H9 (cell line): ENCODE measurements around the gene PCDHGA2. TPM values are rescaled to one million over a fixed set of nuclear protein-coding genes. Genes with fewer than 3 reads are reported as not detected.

Experiments
- DNase-seq: peaks from one replicate; pipeline ENCODE4 v3.0.0-alpha.2; 2017
- H2AFZ ChIP-seq: one replicate; pipeline ENCODE4 v1.6.1; 2013; ENCODE audit warnings: mild to moderate bottlenecking, low read length, control low read depth, moderate library complexity
- H2AK5ac ChIP-seq: 2 replicates; pipeline ENCODE4 v1.6.1; 2013; ENCODE audit warnings: low read length, control low read depth, mixed read lengths; ENCODE audit not compliant: insufficient read length
- H2BK120ac ChIP-seq: one replicate; pipeline ENCODE4 v1.6.1; 2013; ENCODE audit warnings: low read depth, mild to moderate bottlenecking, low read length, control low read depth, inconsistent platforms; ENCODE audit not compliant: poor library complexity, severe bottlenecking
- H2BK12ac ChIP-seq: 2 replicates; pipeline ENCODE4 v1.6.1; 2013; ENCODE audit warnings: low read length, control low read depth, mixed read lengths, low read depth; ENCODE audit not compliant: insufficient read length
- H2BK15ac ChIP-seq: 2 replicates; pipeline ENCODE4 v1.6.1; 2013; ENCODE audit warnings: low read depth, low read length, control low read depth
- H2BK20ac ChIP-seq: one replicate; pipeline ENCODE4 v1.6.1; 2013; ENCODE audit warnings: low read depth, mild to moderate bottlenecking, low read length, control low read depth, inconsistent platforms; ENCODE audit not compliant: poor library complexity, severe bottlenecking
- H2BK5ac ChIP-seq: 2 replicates; pipeline ENCODE4 v1.6.1; 2013; ENCODE audit warnings: low read length, control low read depth, mixed read lengths; ENCODE audit not compliant: insufficient read length
- H3K14ac ChIP-seq: 2 replicates; pipeline ENCODE4 v1.6.1; 2013; ENCODE audit warnings: low read length, control low read depth; ENCODE audit not compliant: insufficient read depth
- H3K18ac ChIP-seq: 2 replicates; pipeline ENCODE4 v1.6.1; 2013; ENCODE audit warnings: low read depth, mild to moderate bottlenecking, mixed read lengths, low read length, control low read depth; ENCODE audit not compliant: insufficient read length
- H3K23ac ChIP-seq: 2 replicates; pipeline ENCODE4 v1.6.1; 2013; ENCODE audit warnings: low read length, control low read depth, mixed read lengths, low read depth; ENCODE audit not compliant: insufficient read length
- H3K23me2 ChIP-seq: 2 replicates; pipeline ENCODE4 v1.6.1; 2013; ENCODE audit warnings: low read depth, mild to moderate bottlenecking, mixed read lengths, low read length, control low read depth; ENCODE audit not compliant: insufficient read length, poor library complexity, severe bottlenecking
- H3K27ac ChIP-seq: 2 replicates; pipeline ENCODE4 v1.5.1; 2013; ENCODE audit warnings: low read length, control low read depth, mixed read lengths, low read depth; ENCODE audit not compliant: insufficient read length
- H3K27me3 ChIP-seq: 2 replicates; pipeline ENCODE4 v1.6.1; 2013; ENCODE audit warnings: low read length, control low read depth, inconsistent platforms; ENCODE audit not compliant: insufficient read depth
- H3K4ac ChIP-seq: 2 replicates; pipeline ENCODE4 v1.6.1; 2013; ENCODE audit warnings: low read depth, mild to moderate bottlenecking, control low read depth, inconsistent platforms, low read length, moderate library complexity
- H3K4me1 ChIP-seq: 2 replicates; pipeline ENCODE4 v1.6.1; 2013; ENCODE audit warnings: low read length, control low read depth, inconsistent platforms; ENCODE audit not compliant: insufficient read depth
- H3K4me2 ChIP-seq: 2 replicates; pipeline ENCODE4 v1.6.1; 2013; ENCODE audit warnings: low read length, control low read depth, mixed read lengths; ENCODE audit not compliant: insufficient read length, insufficient read depth
- H3K56ac ChIP-seq: 2 replicates; pipeline ENCODE4 v1.6.1; 2013; ENCODE audit warnings: low read depth, mild to moderate bottlenecking, mixed read lengths, low read length, control low read depth; ENCODE audit not compliant: insufficient read length
- H3K79me1 ChIP-seq: 2 replicates; pipeline ENCODE4 v1.6.1; 2013; ENCODE audit warnings: low read depth, mild to moderate bottlenecking, moderate library complexity, low read length, control low read depth, inconsistent platforms; ENCODE audit not compliant: insufficient read depth, poor library complexity, severe bottlenecking
- H3K79me2 ChIP-seq: 2 replicates; pipeline ENCODE4 v1.6.1; 2013; ENCODE audit warnings: low read length, control low read depth, inconsistent platforms; ENCODE audit not compliant: insufficient read depth
- H3K9ac ChIP-seq: 2 replicates; pipeline ENCODE4 v1.6.1; 2013; ENCODE audit warnings: low read length, control low read depth, mixed read lengths; ENCODE audit not compliant: insufficient read length; ENCODE audit errors: extremely low read depth
- H3K9me3 ChIP-seq: one replicate; pipeline ENCODE4 v1.6.1; 2013; ENCODE audit warnings: low read depth, low read length, inconsistent platforms; ENCODE audit not compliant: control insufficient read depth
- H3T11ph ChIP-seq: one replicate; pipeline ENCODE4 v1.6.1; 2013; ENCODE audit warnings: mild to moderate bottlenecking, low read length, control low read depth, inconsistent platforms
- H4K20me1 ChIP-seq: one replicate; pipeline ENCODE4 v1.6.1; 2013; ENCODE audit not compliant: control insufficient read depth, insufficient read length, insufficient read depth
- H4K5ac ChIP-seq: 2 replicates; pipeline ENCODE4 v1.6.1; 2013; ENCODE audit warnings: low read depth, mild to moderate bottlenecking, mixed read lengths, low read length, control low read depth; ENCODE audit not compliant: insufficient read length
- H4K8ac ChIP-seq: replicated peaks from 2 replicates; pipeline ENCODE4 v1.6.1; 2013; ENCODE audit warnings: low read length, control low read depth, mixed read lengths, low read depth; ENCODE audit not compliant: insufficient read length
- H4K91ac ChIP-seq: 2 replicates; pipeline ENCODE4 v1.6.1; 2013; ENCODE audit warnings: low read depth, mild to moderate bottlenecking, moderate library complexity, mixed read lengths, low read length, control low read depth; ENCODE audit not compliant: insufficient read length
- H3K27ac Mint-ChIP-seq, 3 experiments: 2 replicates in 2 of 3; 3 replicates in 1 of 3; pipeline ENCODE4 v1.8.0; 2020 to 2021; ENCODE audit warnings: mixed read lengths in 3 of 3, mild to moderate bottlenecking in 1 of 3, moderate library complexity in 1 of 3
- H3K27me3 Mint-ChIP-seq: 2 replicates; pipeline ENCODE4 v1.8.0; 2021; ENCODE audit warnings: low read depth, mild to moderate bottlenecking, moderate library complexity, mixed read lengths
- H3K36me3 Mint-ChIP-seq, 3 experiments: 2 replicates in 2 of 3; 3 replicates in 1 of 3; pipeline ENCODE4 v1.8.0; 2020 to 2021; ENCODE audit warnings: low read depth in 3 of 3, mixed read lengths in 3 of 3; ENCODE audit not compliant: insufficient read depth in 1 of 3
- H3K4me1 Mint-ChIP-seq, 2 experiments: 2 replicates each; pipeline ENCODE4 v1.8.0; 2020; ENCODE audit warnings: mixed read lengths in 2 of 2
- H3K4me3 Mint-ChIP-seq, 2 experiments: 2 replicates in 1 of 2; 3 replicates in 1 of 2; pipeline ENCODE4 v1.8.0; 2020 to 2021; ENCODE audit warnings: mild to moderate bottlenecking in 2 of 2, mixed read lengths in 2 of 2, moderate library complexity in 1 of 2
- H3K9me3 Mint-ChIP-seq, 2 experiments: 2 replicates in 1 of 2; 3 replicates in 1 of 2; pipeline ENCODE4 v1.8.0; 2020; ENCODE audit warnings: mild to moderate bottlenecking in 2 of 2, mixed read lengths in 2 of 2, moderate library complexity in 1 of 2
- CTCF ChIP-seq: fragments of 200-600 bp; sonication (generic); conservative IDR thresholded peaks from 3 replicates; pipeline ENCODE4 v1.8.0; 2021; ENCODE audit warnings: antibody characterized with exemption, mild to moderate bottlenecking
- WGBS: extraction: QIAGEN DNeasy Blood & Tissue Kit; methylation state at CpG from one replicate; pipeline ENCODE4 v1.1.7; 2013; ENCODE audit warnings: missing lambda C conversion rate, low lambda C conversion rate, mixed read lengths; ENCODE audit not compliant: insufficient read length; ENCODE audit errors: extremely low coverage; 5-methylcytosine and 5-hydroxymethylcytosine counted together
- long read RNA-seq: library from polyadenylated mRNA; unstranded; transcript quantifications from one replicate; pipeline ENCODE4 v2.0.0, GENCODE V29; 2020
- total RNA-seq: library from RNA; stranded (reverse); gene quantifications from 2 replicates; pipeline ENCODE4 v1.2.1, GENCODE V29; 2021

PCDHGA2 gene
- 0.90 and 1.1 TPM in 2 replicates for total RNA-seq
- long read RNA-seq = 0 reads

DNA sequence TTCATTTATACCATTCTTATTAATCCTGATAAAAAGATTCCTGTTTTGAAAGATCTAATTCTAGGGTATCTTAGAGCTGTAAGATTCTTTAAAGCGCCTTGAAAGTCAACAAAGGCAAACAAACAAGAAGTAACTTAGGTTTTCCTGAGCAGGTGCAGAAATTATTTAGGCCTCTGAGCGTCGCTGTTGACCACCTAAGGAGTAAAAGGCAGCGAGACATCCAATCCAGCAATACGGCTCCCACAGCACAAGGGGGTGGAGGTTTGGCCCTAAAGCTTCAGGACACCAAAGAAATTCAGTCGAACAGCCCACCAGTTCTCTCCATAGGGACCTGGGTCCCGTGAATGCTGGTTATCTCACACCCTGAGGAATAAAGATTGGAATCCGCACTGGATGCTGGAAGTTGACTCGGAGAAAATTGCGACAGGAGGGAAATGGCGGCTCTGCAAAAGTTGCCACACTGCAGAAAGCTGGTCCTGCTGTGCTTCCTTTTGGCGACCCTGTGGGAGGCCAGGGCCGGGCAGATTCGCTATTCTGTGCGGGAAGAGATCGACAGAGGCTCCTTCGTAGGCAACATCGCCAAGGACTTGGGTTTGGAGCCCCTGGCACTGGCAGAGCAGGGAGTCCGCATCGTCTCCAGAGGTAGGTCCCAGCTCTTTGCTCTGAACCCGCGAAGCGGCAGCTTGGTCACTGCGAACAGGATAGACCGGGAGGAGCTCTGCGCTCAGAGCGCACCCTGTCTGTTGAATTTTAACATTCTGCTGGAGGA lies at the start of gene PCDHGA2:
TSS of gene PCDHGA2 (plus strand) at position 223 of the 769 bp plus-strand sequence.
- Mint-ChIP-seq H3K4me1 (peaks cover 2 to 4% of the 10 kb centered on the region in 2 experiments; a peak in 2 of 4 replicates), H3K27ac (no peak within 1 kb of the TSS), H3K27me3 (peaks cover 10% of the 10 kb centered on the region), H3K36me3 (peaks cover 9 to 25% (median 20%) of the 10 kb centered on the region in 3 experiments), H3K4me3 (no peak within 1 kb of the TSS), H3K9me3 (peaks cover 54 to 75% of the 10 kb centered on the region in 2 experiments)
- Histone ChIP-seq H4K8ac (no peak within 1 kb of the TSS), H4K91ac (no peak within 1 kb of the TSS), H2BK15ac (no peak within 1 kb of the TSS), H3K27ac (no peak within 1 kb of the TSS), H2BK20ac (no peak within 1 kb of the TSS), H3K18ac (no peak within 1 kb of the TSS), H3K9ac (no peak within 1 kb of the TSS), H3K4me1 (no peaks in the 10 kb centered on the region), H2AK5ac (no peak within 1 kb of the TSS), H4K5ac (no peak within 1 kb of the TSS), H3K23me2 (no peaks in the 10 kb centered on the region), H2BK5ac (no peak within 1 kb of the TSS), H2BK12ac (no peak within 1 kb of the TSS), H3K56ac (no peak within 1 kb of the TSS), H2BK120ac (no peak within 1 kb of the TSS), H2AFZ (no peak within 1 kb of the TSS), H3K79me2 (no peaks in the 10 kb centered on the region), H4K20me1 (no peaks in the 10 kb centered on the region), H3K79me1 (no peaks in the 10 kb centered on the region), H3K9me3 (peaks cover 17% of the 10 kb centered on the region), H3K14ac (no peak within 1 kb of the TSS), H3K27me3 (no peaks in the 10 kb centered on the region), H3T11ph (no peak within 1 kb of the TSS), H3K4me2 (no peak within 1 kb of the TSS), H3K4ac (no peak within 1 kb of the TSS), H3K23ac (no peak within 1 kb of the TSS)
- WGBS = no CpG with 5 or more reads among the region's 27 CpGs
- DNase-seq = peak; percentile 62
- peak; percentile 68 for TF ChIP-seq CTCF
